Nephron (organoid): Measurements from ENCODE around the gene MAD1L1.

Experiments used
- H3K27ac Mint-ChIP-seq, 3 experiments: 2 replicates each; pipeline ENCODE4 v1.8.0; 2020; ENCODE audit warnings: mixed read lengths in 3 of 3, mild to moderate bottlenecking in 2 of 3, moderate library complexity in 1 of 3
- H3K27me3 Mint-ChIP-seq: 2 replicates; pipeline ENCODE4 v1.8.0; 2021; ENCODE audit warnings: low read depth, mild to moderate bottlenecking, moderate library complexity, mixed read lengths
- H3K36me3 Mint-ChIP-seq: 2 replicates; pipeline ENCODE4 v1.8.0; 2020; ENCODE audit warnings: low read depth, mixed read lengths
- H3K4me1 Mint-ChIP-seq: 2 replicates; pipeline ENCODE4 v1.8.0; 2020; ENCODE audit warnings: mixed read lengths
- H3K4me3 Mint-ChIP-seq, 3 experiments: 2 replicates each; pipeline ENCODE4 v1.8.0; 2020; ENCODE audit warnings: mild to moderate bottlenecking in 3 of 3, mixed read lengths in 3 of 3, moderate library complexity in 2 of 3
- H3K9me3 Mint-ChIP-seq: 2 replicates; pipeline ENCODE4 v1.8.0; 2020; ENCODE audit warnings: mixed read lengths
- TF ChIP-seq, protein P1 (sequence below), 3 experiments: fragments of 200-600 bp; sonication (generic); IDR thresholded peaks; one replicate each; pipeline ENCODE4 v1.5.0; 2021; ENCODE audit warnings: antibody characterized with exemption in 3 of 3; ENCODE audit not compliant: unreplicated experiment in 3 of 3

The MAD1L1 gene

DNA sequence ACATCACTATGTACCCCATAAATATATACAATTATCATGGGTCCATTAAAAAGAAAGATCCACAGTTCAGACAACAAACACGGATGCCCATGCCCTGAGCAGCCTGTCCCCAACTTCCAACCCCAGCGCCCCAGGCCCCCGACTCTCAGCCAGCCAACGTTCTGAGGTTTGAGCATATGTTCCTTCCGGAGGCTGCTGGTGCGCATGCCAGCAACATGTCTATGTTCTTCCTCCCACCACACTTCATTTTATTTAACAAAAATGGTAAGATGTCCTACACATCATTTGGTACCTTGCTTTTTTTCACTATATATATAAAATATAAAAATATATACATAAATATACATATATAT lies 250.9 kb downstream of the MAD1L1 start:
- Mint-ChIP-seq H3K36me3 (peaks cover 11% of the 10 kb centered on the region), H3K27ac (no peak overlapping the region), H3K27me3 (peaks cover 4% of the 10 kb centered on the region), H3K4me1 (no peaks in the 10 kb centered on the region), H3K4me3 (no peak overlapping the region), H3K9me3 (no peaks in the 10 kb centered on the region)
- TF ChIP-seq, protein P1, sequence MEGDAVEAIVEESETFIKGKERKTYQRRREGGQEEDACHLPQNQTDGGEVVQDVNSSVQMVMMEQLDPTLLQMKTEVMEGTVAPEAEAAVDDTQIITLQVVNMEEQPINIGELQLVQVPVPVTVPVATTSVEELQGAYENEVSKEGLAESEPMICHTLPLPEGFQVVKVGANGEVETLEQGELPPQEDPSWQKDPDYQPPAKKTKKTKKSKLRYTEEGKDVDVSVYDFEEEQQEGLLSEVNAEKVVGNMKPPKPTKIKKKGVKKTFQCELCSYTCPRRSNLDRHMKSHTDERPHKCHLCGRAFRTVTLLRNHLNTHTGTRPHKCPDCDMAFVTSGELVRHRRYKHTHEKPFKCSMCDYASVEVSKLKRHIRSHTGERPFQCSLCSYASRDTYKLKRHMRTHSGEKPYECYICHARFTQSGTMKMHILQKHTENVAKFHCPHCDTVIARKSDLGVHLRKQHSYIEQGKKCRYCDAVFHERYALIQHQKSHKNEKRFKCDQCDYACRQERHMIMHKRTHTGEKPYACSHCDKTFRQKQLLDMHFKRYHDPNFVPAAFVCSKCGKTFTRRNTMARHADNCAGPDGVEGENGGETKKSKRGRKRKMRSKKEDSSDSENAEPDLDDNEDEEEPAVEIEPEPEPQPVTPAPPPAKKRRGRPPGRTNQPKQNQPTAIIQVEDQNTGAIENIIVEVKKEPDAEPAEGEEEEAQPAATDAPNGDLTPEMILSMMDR (IDR thresholded peaks at IDR 0.05; ENCODE audit: unreplicated experiment in 3 of 3), result no peak

DNA sequence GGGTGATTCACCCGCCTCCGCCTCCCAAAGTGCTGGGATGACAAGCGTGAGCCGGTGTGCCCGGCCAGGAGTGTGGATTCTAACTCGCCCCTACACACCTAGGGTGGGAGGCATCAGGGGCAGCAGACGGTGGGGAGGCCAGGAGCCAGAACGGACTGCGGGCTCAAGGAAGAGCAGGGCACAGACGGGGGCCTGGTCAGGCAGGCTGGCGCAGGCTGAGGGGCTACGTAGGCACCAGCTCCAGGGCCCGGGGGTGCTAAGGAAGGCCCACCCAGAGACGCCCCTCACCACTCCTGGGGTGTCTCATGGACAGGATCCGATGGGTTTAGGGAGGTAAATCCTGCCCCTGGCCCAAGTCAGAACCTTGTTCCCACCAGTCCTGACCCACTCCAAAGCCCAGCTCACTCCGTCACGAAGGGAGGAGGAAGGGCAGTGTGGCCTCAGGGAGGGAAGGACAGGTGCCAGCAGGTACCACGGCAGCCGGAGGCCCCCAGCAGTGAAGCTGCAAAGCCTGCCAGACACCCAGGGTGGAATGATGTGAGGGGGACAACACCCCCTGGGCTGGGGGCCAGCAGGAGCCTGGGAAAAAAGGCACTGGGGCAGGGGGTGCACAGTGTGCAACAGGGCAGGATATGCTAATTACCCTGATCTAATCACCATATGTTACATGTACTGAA lies 251.4 kb downstream of the MAD1L1 start:
- Mint-ChIP-seq H3K27me3 (peaks cover 4% of the 10 kb centered on the region), H3K27ac (no peak overlapping the region), H3K4me1 (no peaks in the 10 kb centered on the region), H3K4me3 (no peak overlapping the region), H3K36me3 (peaks cover 15% of the 10 kb centered on the region), H3K9me3 (no peaks in the 10 kb centered on the region)
- TF ChIP-seq, protein P1 (IDR thresholded peaks at IDR 0.05; ENCODE audit: unreplicated experiment in 3 of 3), result no peak

DNA sequence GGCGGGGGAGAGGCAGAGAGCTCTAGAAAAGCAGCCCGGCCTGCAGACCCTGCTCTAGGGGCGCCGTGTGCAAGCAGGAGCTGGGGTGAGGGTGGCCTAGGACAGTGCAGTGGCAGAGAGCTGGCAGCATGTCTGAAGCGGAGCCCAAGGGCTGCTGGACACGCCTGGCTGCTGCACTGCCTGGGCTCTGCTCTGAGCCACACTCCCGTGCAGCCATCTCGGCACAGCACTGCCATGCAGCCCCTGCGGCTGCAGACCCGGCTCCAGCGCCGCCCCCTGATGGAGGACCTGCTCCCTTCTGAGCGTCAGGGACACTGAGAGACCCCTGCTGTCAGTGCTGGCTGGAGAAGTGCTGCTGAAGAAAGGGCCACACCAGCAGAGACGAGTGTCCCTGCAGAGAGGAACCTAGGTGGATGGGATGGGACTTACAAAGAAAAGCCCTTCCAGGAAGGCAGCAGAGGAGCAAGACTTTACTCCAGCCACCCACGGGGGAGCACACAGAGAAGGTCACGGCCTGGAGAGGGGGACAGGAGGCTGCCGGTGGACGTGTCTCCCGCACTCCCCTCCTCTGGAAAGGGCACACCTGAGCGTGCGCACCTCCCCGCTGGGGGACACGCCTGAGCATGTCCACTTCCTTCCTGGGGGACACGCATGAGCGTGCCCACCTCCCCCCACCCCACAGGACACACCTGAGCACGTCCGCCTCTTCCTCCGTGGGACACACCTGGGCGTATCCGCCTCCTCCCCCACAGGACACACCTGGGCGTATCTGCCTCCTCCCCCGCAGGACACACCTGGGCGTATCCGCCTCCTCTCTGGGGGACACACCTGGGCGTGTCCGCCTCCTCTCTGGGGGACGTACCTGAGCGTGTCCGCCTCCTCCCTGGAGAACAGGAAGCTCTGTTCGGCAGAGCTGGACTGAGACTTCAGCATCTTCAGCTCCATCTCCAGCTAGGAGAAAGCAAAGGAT lies 252.9 kb downstream of the MAD1L1 start:
- peaks cover 4% of the 10 kb centered on the region for H3K4me1 Mint-ChIP-seq
- no peaks in the 10 kb centered on the region for H3K9me3 Mint-ChIP-seq
- H3K36me3 Mint-ChIP-seq, result peaks cover 24% of the 10 kb centered on the region
- no peak overlapping the region for H3K27ac Mint-ChIP-seq
- TF ChIP-seq, protein P1 (IDR thresholded peaks at IDR 0.05; ENCODE audit: unreplicated experiment in 3 of 3), result no peak
- H3K4me3 Mint-ChIP-seq, result no peak overlapping the region
- peaks cover 4% of the 10 kb centered on the region for H3K27me3 Mint-ChIP-seq

GRCh38 chr7:1978656-1979590 lies 253.8 kb downstream of the MAD1L1 start:
- peaks cover 4% of the 10 kb centered on the region for H3K27me3 Mint-ChIP-seq
- H3K4me1 Mint-ChIP-seq, result peaks cover 10% of the 10 kb centered on the region
- peaks cover 29% of the 10 kb centered on the region for H3K36me3 Mint-ChIP-seq
- H3K9me3 Mint-ChIP-seq, result no peaks in the 10 kb centered on the region
- no peak overlapping the region for H3K4me3 Mint-ChIP-seq
- H3K27ac Mint-ChIP-seq, result no peak overlapping the region
- TF ChIP-seq, protein P1 (IDR thresholded peaks at IDR 0.05; ENCODE audit: unreplicated experiment in 3 of 3), result no peak

GRCh38 chr7:1977876-1978441 lies 254.8 kb downstream of the MAD1L1 start:
- H3K4me3 Mint-ChIP-seq, result no peak overlapping the region
- TF ChIP-seq, protein P1 (IDR thresholded peaks at IDR 0.05; ENCODE audit: unreplicated experiment in 3 of 3), result no peak
- H3K27me3 Mint-ChIP-seq, result peaks cover 2% of the 10 kb centered on the region
- peaks cover 14% of the 10 kb centered on the region for H3K4me1 Mint-ChIP-seq
- peaks cover 32% of the 10 kb centered on the region for H3K36me3 Mint-ChIP-seq
- no peaks in the 10 kb centered on the region for H3K9me3 Mint-ChIP-seq
- no peak overlapping the region for H3K27ac Mint-ChIP-seq
